Suppressor macrophage treated with lipopolysaccharide for 4 hours (primary cell): ENCODE measurements around the gene ARL4D.
"Not testable (repeated sequence)": the region's sequence is repeated elsewhere in the genome, so short reads cannot be mapped to it uniquely, and the experiment has no call there.

Source experiments
- DNase-seq: peaks from one replicate; pipeline ENCODE4 v3.0.0-alpha.2; 2020

ARL4D gene

DNA sequence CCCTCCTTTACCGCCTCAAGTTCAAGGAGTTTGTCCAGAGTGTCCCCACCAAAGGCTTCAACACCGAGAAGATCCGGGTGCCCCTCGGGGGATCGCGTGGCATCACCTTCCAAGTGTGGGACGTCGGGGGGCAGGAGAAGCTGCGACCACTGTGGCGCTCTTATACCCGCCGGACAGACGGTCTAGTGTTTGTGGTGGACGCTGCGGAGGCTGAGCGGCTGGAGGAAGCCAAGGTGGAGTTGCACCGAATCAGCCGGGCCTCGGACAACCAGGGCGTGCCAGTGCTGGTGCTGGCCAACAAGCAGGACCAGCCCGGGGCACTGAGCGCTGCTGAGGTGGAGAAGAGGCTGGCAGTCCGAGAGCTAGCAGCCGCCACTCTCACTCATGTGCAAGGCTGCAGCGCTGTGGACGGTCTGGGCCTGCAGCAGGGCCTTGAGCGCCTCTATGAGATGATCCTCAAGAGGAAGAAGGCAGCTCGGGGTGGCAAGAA lies 1.1 kb downstream of the ARL4D start:
- no peak for DNase-seq

DNA sequence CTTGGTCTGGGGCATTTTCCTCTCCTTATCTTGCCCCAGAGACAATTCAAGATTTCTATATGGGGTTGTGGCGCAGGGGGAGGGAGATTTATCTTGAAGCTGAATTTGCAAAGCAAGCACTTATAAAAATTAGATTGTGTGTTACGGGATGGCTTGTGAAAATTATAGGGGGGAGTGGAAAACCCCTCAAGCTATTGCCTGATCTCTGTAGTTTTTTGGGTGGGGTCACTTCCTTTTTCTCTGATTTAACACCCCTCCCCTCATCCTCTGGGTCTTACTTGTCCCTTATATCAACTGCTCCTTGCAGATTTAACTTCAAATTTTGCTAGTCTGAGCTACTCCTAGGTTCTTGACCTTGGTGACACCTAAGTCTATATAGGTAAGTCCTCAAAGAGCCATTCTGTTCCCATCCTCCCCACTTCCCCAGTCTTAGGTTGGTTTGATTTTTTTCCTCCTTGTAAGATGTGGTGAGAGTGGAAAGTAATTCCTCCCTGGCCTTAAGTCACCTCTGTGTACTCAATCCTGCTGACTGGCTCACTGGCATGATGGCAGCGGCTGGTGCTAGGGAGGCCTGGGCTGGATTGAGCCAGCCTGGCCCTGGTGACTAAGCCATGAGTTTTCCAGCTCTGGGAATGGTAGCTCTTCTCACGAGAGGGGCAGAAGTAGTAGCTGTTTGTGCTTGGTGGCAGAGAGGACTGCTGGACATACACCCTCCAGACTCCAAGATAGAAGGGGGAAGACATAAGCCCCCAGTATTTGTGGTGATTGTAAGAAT lies 2.3 kb downstream of the ARL4D start:
- peak; percentile 16 for DNase-seq

DNA sequence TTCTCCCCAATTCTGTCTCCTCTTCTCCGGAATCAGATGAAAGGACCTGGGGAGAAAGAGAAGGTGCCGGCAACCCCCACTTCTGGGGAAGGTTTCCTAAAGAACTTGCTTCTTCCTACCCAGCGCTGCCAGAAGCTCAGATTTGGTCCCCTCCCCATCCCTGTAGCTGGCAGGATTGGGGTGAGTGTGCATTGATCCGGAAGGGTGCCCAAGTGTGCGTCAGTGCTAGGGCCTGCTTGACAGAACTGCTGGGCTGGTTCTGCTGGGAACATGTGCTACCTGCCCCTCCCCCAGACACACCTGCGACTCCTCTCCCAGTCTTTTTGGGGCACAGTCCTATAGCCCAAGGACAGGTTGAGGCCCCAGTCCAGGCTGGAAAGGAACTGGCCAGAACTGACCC lies 3.3 kb downstream of the ARL4D start:
- no peak for DNase-seq

DNA sequence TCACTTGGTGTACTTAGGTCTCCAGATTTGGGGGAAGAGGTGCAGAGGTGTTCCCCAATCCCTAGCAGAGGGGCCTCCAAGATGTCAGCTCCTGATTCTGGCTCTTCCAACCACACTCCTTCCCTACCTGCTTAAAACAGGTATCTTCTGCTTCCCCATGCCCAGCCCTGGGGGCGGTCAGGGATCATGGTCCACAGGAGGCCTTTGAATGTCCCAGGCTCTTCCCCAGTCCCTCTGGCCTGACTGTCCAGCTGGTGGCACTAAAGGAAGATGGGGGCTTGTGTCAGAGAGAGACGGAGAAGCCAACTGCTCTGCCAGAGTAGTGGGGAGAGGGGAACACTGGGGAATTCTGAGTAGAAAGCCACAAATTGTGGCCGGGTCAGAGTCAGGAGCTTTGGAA lies 3.8 kb downstream of the ARL4D start:
- DNase-seq = no peak

DNA sequence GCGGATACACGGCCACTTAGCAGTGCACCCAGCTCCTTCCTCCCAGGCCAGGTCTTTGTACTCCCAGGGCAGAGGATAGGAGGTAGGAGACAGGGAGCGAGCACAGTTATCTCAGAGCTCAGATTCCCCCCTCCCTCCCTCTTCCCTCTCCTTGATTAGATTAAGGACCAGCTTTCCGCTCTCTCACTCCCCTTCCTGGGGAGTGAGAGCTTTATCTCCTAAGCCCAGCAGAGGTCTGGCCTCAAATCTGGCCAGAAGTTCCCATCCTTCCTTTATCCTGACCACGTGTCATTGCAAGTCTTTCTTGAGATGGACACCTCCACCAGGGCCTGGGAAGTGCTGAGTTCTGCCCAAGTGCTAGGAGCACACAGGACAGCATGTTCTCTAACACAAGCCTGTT lies 5.1 kb downstream of the ARL4D start:
- DNase-seq = no peak

DNA sequence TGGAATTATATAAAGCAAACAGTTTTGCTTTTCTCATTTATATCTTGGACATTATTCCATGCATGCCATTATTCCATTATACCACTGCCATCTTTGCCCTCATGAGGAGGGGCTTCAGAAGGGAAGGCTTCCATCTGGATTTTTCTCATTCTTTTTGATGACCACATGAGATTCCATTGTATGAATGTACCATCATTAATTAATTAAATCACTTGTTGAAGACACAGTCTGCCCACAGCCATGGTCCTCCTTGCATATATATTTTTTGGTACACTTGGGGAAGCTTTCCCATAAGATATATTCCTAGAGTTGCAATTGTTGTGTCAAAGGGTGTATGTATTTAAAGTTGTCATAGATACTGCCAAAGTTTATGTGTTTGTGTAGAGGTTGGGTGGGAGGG lies 7.1 kb downstream of the ARL4D start:
- DNase-seq = no peak

DNA sequence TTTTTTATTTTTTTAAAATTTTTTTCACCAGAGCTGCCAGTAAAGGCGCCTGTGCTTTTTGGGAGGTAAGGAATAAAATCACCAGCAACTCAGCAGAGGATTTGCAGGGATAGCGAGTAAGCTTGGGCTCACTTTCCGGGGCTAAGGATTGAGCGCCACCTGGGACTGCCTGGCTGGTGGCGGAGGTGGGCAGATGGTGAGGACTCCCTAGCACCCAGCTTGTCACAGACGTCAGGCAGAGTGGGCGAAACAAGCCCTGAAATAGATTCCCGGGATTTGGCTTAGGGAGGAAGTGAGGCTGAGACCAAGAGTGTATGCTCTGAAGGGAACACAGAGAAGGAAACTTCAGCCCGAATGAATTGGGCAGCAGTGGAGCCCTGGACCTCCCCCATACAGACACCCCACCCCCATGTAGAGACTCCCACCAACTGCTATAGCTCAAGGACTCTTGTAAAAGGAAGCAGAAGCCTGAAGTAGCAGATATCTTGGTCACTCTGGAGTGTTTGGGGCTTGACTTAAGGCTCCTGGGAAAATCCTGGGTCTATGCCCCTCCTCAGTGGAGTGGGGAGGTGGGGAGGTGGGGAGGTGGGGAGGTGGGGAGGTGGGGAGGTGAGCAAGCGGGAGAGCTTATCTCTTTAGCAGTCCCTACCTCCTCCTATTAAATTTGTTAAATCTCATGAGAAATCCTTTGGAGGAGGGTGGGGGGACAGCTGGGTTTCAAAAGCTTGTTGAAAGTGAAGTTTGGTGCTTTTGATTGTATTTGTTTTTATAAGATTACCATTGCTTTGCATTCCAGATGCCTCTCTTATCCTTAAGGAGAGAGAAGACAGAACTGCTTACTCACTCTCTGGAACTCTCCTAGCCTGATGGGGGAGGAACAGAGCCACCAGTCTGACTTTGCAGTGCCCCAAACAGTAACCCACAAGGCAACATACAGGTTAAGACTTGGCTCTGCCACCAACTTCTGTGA lies 8.2 kb downstream of the ARL4D start:
- DNase-seq = no peak

DNA sequence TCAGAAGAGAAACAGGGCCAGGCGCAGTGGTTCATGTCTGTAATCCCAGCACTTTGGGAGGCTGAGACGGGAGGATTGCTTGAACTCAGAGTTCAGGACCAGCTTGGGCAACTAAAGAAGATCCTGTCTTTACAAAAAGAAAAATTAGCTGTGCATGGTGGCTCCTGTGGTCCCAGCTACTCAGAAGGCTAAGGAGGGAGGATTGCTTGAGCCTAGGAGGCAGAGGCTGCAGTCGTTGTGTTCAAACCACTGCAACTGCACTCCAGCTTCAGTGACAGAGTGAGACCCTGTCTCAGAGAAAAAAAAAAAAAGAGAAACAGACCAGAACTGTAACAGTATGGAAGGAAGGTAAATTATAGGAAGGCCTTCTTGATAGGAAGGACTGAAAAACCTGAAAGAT lies 10.3 kb downstream of the ARL4D start:
- no peak for DNase-seq

DNA sequence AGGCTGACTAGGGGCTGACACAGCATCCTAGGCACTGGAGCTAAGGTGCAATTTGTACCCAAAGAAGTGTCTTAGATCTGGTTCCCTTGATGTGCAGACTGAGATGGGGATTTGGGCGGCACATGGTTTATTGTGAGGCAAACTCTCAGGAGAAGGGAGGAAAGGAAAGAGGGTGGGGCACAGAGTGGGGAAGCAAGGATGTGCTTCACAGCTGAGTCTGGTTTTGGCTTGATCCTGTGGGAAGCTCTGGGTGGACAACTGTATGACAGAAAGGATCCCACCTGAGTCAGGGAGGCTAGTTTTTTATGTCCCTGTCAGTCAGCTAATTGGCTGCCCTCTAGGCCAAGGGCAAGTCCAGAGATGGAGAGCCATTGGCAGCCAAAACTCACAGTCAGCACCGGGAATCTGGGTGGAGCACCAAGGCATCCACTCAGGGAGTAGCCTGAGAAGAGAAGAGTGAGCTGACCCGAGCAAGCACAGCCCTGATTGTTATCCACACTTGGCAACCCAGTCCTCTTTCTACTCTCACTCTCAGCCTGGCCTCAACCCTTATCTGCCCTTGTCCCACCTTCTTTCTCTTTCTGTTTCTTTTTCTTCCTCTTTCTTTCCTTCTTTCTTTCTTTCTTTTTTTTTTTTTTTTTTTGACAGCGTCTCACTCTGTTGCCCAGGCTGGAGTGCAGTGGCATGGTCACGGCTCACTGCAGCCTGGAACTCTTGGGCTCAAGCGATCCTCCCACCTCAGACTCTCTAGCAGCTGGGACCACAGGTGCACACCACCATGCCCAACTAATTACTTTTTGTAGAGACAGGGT lies 12.0 kb downstream of the ARL4D start:
- no peak for DNase-seq

DNA sequence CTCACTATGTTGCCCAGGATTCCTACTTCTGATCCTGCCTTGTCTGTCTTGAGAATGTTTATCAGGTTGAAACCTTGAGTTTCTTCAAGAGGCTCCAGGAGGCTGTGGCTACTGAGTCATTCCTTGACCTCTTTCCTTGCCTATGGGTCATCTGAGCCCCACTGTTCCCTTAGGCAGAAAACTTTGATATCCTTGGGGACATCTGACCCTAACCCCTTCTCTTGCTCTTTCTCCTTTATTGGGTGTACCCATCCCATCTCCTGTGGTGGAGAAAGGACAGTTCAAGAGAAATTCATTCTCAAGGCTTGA lies 12.5 kb downstream of the ARL4D start:
- no peak for DNase-seq

DNA sequence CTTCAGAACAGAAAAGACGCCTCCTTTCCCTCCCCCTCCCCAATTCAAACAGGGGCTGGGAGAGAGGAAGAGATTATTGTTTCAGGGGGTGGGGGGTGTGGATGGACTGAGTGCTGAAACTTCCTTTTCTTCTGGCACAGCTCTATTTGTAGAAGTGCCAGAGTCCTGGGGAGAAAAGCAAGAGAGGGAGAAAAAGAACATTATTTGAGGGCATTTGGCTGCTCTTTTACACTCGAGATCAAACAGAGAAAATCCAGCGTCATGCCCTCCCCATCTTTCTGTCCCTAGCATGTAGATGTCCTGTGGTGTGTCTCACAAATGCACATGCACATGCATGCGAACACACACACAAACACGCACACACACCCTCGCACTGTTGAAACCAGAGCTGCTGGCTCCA lies 13.0 kb downstream of the ARL4D start:
- DNase-seq = no peak

DNA sequence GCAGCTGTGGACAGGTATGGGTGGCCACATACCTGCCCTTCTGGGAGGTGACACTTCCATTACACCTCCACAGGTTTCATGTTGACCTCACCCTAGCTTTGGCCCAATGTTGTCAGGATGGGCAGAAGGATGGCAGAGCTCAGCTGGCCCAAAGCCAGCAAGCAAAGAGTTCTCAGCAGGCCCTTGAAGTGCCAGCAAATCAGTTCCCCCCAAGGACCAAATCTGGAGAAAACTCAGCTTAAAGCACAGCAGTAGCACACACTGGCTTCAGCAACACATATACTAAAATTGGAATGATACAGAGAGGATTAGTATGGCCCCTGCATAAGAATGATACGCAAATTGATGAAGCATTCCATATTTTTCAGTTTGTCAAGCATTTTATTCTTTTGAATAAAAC lies 13.4 kb downstream of the ARL4D start:
- no peak for DNase-seq

DNA sequence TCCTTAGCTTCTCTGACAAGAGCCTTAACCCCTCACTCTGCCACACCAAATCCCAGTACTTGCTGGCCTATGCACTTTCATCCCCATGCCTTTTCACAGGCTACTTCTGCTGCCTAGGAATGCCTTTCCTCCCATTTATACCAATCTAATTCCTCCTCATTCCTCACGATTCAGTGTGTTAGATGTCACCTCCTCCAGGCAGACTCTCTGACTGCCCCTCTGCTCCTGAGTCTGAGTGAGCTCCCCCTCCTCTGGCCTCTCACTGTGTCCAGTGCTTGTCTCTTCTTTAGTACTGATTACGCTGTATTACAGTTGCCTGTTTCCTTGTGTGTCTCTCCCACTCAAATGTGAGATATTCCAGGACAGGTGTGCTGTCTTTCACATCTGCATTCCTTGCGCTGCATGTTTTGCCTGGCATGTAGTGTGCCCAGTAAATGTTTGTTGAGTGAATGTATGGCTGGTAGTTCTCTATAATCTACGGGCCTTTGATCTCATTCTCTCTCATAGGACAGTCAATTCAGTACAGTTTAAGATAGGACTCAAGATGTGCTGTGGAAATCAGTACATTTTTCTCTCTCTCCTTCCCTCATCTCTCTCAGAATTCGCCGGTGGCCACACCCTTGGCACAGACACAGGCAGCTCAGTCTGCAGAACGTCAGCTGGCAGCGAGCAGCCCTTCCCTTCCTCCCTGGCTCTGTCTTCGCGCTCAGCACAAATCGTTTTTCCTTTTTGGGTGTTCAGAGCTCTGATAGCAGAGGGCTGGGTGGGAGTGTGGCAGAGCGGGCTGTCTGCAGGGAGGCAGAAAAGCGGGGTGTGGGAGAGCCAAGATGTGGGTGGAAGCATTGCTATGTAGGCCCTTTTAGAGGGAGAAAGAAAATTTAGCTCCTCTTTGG lies 18.5 kb downstream of the ARL4D start:
- DNase-seq = no peak

DNA sequence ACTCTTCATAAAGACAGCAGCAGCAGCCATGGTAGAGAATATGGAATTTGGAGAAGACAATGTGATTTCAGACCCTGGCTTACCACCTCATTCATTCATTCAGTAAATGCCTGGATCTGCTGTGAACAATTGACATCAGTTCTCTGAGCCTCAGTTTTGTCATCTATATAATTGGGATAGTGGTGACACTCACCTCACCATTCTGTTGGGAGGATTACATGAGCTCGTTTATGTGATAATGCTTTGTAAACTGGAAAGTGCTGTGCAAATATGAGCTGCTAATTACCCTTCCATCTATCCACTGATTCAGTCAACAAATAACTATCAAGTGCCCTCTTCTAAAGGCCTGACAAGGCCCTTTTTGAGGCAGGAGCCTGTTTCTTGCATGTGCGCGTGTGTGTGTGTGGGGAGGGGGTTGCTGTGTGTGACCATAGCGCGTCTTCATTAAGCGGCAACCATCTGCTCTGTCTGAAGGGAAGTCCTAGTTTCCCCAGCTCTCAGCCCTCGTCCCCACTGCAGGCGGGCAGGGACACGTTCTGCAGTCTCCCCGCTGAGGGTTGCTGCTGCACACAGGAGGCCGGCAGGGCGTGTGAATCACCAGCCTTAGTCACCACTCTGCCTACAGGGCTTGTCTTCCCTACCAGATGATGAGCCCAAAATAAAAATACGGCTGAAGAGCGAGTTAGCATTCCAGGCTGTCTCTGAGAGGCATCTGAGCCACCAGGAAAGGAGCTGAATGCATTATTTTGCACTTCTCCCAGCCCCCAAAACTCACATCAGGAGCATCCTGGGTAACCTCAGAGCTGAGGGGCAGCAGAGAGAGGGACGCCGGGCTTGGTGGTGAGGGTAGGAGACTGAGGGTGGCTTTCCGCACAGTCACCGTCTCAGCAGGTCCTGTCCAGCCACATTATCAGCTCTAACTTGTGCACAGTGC lies 19.9 kb downstream of the ARL4D start:
- DNase-seq = peak; percentile 79

DNA sequence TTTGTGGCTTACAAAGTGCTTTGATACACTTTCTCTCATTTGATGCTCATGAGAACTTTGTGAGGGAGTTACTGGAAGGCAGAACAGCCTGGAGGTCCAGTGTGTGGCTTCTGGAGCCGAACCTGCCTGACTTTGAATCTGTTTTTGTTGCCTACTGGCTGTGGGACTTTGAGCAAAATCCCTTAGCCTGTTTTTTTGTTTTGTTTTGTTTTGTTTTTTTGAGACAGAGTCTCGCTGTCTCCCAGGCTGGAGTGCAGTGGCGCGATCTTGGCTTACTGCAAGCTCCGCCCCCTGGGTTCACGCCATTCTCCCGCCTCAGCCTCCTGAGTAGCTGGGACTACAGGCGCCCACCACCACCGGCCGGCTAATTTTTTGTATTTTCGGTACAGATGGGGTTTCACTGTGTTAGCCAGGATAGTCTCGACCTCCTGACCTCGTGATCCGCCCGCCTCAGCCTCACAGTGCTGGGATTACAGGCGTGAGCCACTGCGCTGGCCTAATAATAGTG lies 20.6 kb downstream of the ARL4D start:
- not testable (repeated sequence) for DNase-seq

DNA sequence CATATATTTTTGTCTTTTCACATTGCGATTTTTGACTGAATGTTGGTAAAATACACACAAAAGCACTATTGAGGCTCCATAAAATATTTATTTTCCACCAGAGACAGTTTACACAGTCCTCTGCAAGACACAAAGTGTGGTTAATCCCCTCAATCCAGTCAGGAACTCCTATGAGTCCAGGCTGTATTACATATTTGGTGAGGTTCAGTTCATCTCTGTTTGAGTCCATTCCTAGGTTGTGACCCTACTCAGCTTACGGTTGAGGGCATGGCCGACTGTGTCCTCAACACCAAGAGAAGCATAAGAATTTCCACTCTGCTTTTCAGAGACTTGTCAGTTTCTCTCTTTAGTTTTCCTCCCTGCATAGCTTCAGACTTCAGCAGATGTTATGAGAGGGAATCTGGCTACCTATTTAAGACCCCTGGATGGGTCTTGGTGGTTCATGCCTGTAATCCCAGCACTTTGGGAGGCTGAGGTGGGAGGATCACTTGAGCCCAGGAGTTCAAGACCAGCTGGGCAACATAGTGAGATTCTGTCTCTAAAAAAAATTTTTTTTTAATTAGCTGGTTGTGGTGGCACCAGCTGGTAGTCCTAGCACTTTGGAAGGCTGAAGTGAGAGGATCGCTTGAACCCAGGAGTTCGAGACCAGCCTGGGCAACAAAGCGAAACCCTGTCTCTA lies 25.1 kb downstream of the ARL4D start:
- DNase-seq = no peak

DNA sequence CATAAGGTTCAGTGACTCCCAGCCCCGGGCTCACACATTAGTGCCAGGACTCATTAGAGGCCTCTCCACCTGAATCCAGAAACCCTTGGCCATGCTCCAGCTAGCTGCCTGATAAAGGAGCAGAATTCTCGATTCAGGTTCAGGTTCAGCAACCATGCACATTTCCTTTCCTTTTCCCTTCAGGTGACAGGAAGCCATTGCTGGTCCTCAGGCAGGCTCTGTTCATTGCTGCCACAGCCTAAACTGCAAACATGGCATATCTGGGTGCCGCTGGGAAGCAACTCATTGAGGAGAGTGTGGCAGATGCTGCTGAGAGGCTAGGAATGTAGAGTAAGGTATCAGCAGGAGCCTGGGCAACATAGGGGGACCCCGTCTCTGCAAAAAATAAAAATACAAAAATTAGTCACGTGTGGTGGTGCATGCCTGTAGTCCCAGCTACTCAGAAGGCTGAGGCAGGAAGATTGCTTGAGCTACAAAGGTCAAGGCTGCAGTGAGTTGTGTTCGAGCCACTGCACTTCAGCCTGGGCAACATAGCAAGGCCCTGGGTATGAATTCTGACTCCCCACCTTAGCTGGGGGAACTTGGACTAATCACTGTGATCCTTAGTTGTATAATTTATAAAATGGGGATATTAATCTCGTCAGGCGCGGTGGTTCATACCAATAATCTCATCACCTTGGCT lies 28.7 kb downstream of the ARL4D start:
- DNase-seq = no peak

DNA sequence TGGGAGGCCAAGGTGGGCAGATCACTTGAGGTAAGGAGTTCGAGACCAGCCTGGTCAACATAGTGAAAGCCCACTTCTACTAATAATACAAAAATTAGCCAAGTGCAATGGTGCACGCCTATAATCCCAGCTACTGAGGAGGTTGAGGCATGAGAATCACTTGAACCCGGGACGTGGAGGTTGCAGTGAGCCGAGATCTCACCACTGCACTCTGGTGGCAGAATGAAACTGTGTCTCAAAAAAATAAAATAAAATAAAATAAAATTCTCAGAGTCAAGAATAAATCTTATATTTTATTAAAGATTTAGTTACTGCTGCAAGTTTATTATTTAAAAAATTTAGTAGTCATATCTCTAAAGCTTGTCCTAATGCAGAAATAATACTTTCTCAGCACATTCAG lies 29.7 kb downstream of the ARL4D start:
- no peak for DNase-seq

DNA sequence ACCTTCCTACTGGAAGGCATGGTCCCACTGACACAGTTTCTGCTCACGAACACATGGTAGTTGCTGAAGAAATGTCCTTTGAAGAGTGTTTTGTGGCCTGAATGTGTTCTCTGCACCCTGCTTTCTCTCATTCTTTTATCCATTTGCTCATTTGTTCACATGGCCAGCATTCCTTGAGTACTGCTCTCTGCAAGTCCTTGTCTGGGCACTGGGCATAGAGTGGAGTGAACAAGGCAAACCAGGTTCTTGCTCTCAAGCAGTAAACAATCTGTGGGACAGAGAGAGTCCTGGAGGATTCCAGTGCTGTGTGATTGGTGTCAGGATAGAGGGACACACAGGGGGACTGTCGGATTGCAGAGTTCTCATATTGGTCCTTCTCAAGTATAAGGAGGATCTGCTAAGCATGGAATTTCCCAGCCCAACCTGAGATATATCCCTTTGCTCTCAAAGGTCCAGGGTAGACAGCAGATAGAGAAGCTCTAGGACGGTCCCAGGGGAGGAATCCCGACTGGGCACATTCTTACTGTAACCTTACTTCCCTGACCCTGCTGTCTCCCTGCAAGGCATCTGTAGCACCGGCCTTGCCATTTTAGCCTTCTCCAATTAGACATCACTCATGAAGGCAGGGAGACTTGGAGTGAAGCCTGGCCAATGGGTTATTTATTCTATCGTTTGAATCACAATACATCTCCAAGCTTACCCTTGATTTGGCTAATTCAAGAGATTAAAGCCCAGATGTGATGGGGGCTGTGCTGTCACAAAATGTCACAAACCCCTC lies 32.3 kb downstream of the ARL4D start:
- DNase-seq = no peak
